OCI-LY3 (cell line): ENCODE measurements around the gene SLC51A.
"Not testable (repeated sequence)": the region's sequence is repeated elsewhere in the genome, so short reads cannot be mapped to it uniquely, and the experiment has no call there.

Experiments
- H2AFZ ChIP-seq: fragments of 200-600, 300-600 bp; shearing (Covaris generic); 2 replicates; pipeline ENCODE4 v1.6.0; 2014; ENCODE audit warnings: antibody characterized with exemption, low read depth, low read length
- H3K27ac ChIP-seq: fragments of 200-600, 300-600 bp; sonication (generic); 2 replicates; pipeline ENCODE4 v1.5.1; 2014; ENCODE audit warnings: mild to moderate bottlenecking, low read length, moderate library complexity, mixed read lengths
- H3K27me3 ChIP-seq: fragments of 200-600, 300-600 bp; sonication (generic); 2 replicates; pipeline ENCODE4 v1.6.1; 2014; ENCODE audit warnings: low read depth, low read length, mixed read lengths
- H3K36me3 ChIP-seq: fragments of 200-600, 300-600 bp; sonication (generic); replicated peaks from 2 replicates; pipeline ENCODE3; 2014; ENCODE audit warnings: low read depth, low read length, mixed read lengths
- H3K4me1 ChIP-seq: fragments of 300-600, 200-600 bp; sonication (generic); 2 replicates; pipeline ENCODE4 v1.6.1; 2014; ENCODE audit warnings: low read length, mixed read lengths
- H3K4me2 ChIP-seq: fragments of 200-600, 300-600 bp; sonication (generic); 2 replicates; pipeline ENCODE4 v1.6.1; 2014; ENCODE audit warnings: low read length, mixed read lengths
- H3K4me3 ChIP-seq: fragments of 300-600, 200-600 bp; sonication (generic); 2 replicates; pipeline ENCODE4 v1.5.1; 2014; ENCODE audit warnings: antibody characterized with exemption, mild to moderate bottlenecking, low read length, moderate library complexity
- H3K79me2 ChIP-seq: fragments of 300-600, 200-600 bp; shearing (Covaris generic); 2 replicates; pipeline ENCODE4 v1.6.1; 2014; ENCODE audit warnings: mild to moderate bottlenecking, low read length, mixed read lengths
- H3K9ac ChIP-seq: fragments of 300-600, 200-600 bp; shearing (Covaris generic); 2 replicates; pipeline ENCODE4 v1.6.0; 2014; ENCODE audit warnings: mild to moderate bottlenecking, low read length, moderate library complexity
- H3K9me3 ChIP-seq: fragments of 200-600, 300-600 bp; shearing (Covaris generic); 2 replicates; pipeline ENCODE4 v1.6.1; 2014; ENCODE audit warnings: low read length, mixed read lengths; ENCODE audit not compliant: insufficient read depth
- H4K20me1 ChIP-seq: fragments of 200-600, 300-600 bp; sonication (generic); 2 replicates; pipeline ENCODE4 v1.6.1; 2016; ENCODE audit warnings: low read length, mixed read lengths; ENCODE audit not compliant: insufficient read depth
- EZH2phosphoT487 ChIP-seq: fragments of 200-600 bp; shearing (Covaris generic); IDR thresholded peaks from 2 replicates; pipeline ENCODE4 v1.6.1; 2018; ENCODE audit warnings: antibody characterized with exemption, mixed run types, low read depth
- TF ChIP-seq, protein P1 (sequence below): fragments of 200-600, 300-600 bp; sonication (generic); IDR thresholded peaks from 2 replicates; pipeline ENCODE4 v1.5.1; 2014; ENCODE audit warnings: antibody characterized with exemption, low read length, low read depth

The SLC51A gene

DNA sequence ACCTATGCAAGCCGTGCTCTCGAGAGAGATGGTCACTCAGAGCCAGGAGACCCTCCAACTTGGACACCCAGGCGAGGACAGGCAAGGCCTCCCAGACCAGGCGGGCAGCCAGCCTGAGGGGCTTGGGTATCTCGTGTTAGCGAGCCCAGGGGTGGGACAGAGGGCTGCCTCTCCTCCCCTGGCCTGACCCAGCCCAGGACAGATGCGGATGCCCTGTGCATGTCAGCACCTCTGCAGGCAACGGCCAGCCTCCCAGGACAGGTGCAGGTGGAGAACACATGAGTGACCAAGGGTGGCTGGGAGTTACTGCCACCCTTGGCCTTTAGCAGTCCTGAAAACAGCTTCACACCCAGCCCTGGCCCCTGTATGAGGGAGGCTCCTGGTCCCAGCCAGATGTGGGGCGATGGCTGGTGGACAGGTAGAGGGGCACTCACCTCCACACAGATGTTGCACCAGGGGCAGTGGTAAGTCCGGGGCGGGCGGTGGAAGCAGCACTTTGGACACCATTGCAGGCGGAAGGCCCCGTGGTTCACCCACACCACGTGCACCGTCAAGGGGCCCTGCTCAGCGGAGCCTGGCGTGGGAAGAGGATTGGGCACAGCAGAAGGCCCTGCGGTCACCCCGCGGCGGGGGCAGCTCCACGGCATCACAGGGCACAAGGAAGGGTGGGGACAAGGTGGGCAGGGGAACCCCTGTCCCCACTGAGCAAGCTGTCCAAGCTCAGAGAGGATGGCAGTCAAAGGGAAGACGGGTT lies 7.2 kb upstream of the SLC51A start:
- no peak overlapping the region for H3K27ac ChIP-seq
- no peaks in the 10 kb centered on the region for H4K20me1 ChIP-seq
- H3K4me1 ChIP-seq: no peaks in the 10 kb centered on the region
- no peaks in the 10 kb centered on the region for H3K9me3 ChIP-seq
- H3K4me2 ChIP-seq: no peak overlapping the region
- no peak overlapping the region for H3K4me3 ChIP-seq
- no peak overlapping the region for H3K9ac ChIP-seq
- H3K79me2 ChIP-seq: no peaks in the 10 kb centered on the region
- no peak overlapping the region for H2AFZ ChIP-seq
- H3K27me3 ChIP-seq: peaks cover 8% of the 10 kb centered on the region; the same call in 1 of the 2 replicates
- TF ChIP-seq EZH2phosphoT487: no peak
- TF ChIP-seq, protein P1, sequence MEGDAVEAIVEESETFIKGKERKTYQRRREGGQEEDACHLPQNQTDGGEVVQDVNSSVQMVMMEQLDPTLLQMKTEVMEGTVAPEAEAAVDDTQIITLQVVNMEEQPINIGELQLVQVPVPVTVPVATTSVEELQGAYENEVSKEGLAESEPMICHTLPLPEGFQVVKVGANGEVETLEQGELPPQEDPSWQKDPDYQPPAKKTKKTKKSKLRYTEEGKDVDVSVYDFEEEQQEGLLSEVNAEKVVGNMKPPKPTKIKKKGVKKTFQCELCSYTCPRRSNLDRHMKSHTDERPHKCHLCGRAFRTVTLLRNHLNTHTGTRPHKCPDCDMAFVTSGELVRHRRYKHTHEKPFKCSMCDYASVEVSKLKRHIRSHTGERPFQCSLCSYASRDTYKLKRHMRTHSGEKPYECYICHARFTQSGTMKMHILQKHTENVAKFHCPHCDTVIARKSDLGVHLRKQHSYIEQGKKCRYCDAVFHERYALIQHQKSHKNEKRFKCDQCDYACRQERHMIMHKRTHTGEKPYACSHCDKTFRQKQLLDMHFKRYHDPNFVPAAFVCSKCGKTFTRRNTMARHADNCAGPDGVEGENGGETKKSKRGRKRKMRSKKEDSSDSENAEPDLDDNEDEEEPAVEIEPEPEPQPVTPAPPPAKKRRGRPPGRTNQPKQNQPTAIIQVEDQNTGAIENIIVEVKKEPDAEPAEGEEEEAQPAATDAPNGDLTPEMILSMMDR: no peak
- H3K36me3 ChIP-seq: no peaks in the 10 kb centered on the region

DNA sequence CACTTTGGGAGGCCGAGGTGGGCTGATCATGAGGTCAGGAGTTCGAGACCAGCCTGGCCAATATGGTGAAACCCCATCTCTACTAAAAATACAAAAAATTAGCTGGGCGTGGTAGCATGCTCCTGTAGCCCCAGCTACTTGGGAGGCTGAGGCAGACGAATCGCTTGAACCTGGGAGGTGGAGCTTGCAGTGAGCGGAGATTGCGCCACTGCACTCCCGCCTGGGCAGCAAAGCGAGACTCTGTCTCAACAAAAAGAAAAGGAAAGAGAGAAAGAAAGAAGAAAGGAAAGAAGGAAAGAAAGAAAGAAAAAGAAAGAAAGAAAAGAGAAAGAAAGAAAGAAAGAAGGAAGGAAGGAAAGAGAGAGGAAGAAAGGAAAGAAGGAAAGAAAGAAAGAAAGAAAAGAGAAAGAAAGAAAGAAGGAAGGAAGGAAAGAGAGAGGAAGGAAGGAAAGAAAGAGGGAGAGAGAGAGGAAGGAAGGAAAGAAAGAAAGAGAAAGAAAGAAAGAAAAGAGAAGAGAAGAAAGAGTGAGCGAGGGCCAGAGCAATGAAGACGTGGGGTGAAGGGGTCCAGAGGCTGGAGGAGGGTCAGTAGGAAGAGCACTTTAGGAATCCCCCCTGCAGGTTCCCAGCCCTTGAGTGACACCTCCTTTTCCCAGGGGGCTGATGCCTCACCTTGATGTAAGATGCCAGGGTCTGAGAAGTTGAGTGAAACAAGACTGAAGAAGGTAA lies 6.2 kb upstream of the SLC51A start:
- H3K27me3 ChIP-seq, H3K9me3 ChIP-seq, H3K36me3 ChIP-seq, H3K4me1 ChIP-seq, H3K9ac ChIP-seq, H3K79me2 ChIP-seq, H2AFZ ChIP-seq, H3K4me2 ChIP-seq, H3K4me3 ChIP-seq, H4K20me1 ChIP-seq, H3K27ac ChIP-seq: not testable (repeated sequence)

DNA sequence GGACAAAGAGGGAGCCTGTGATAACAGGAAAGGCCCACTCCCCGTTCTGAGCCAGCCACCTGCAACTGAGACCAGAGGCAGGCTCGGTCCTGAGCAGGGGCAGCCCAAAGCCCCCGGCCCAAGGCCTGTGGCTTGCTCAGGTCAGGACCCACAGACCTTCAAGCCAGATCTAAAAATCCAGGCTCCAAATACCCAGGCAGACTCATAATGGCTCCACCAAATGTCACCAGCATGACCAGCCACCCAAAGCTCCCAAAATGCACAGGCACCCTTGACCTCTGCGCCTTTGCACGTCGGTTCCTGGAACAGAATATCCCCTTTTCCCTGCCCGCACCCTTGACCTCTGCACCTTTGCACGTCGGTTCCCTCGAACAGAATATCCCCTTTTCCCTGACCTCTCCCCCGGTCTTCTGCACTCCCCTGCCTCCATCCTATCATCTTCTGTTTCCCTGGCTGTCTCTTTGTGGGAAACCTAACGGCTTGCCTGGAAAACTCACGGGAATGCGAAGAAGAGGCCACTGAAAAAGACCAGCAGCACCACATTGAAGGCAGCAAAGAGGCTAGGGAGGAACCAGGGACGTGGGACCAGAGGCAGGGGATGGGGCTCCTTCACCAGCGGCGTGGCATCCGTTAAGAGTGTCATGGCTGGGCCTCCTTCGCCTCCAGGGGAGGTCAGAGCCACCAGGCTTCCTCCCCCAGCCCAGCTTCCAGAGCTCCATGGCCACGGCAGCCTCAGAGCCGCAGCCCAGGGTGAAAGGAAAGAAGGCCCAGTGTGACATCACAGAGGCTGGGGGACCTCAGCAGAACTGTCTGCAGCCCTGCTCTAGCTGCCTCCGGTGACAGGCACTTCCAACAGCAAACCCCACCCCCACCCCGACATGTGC lies 5.4 kb upstream of the SLC51A start, which contains the start of gene ZDHHC19:
Gene ZDHHC19, minus strand, starts transcription at position 728 of the 884 bp plus-strand sequence. Its CDS starts 85 bp downstream, at position 643.
- TF ChIP-seq, protein P1: no peak
- TF ChIP-seq EZH2phosphoT487: no peak
- Histone ChIP-seq H3K4me1 (no peaks in the 10 kb centered on the region), H3K9me3 (no peaks in the 10 kb centered on the region), H3K27me3 (no peaks in the 10 kb centered on the region), H3K9ac (no peak within 1 kb of the TSS), H3K27ac (no peak within 1 kb of the TSS), H3K79me2 (no peaks in the 10 kb centered on the region), H3K36me3 (no peaks in the 10 kb centered on the region), H3K4me2 (no peak within 1 kb of the TSS), H3K4me3 (no peak within 1 kb of the TSS), H2AFZ (no peak within 1 kb of the TSS), H4K20me1 (no peaks in the 10 kb centered on the region)

DNA sequence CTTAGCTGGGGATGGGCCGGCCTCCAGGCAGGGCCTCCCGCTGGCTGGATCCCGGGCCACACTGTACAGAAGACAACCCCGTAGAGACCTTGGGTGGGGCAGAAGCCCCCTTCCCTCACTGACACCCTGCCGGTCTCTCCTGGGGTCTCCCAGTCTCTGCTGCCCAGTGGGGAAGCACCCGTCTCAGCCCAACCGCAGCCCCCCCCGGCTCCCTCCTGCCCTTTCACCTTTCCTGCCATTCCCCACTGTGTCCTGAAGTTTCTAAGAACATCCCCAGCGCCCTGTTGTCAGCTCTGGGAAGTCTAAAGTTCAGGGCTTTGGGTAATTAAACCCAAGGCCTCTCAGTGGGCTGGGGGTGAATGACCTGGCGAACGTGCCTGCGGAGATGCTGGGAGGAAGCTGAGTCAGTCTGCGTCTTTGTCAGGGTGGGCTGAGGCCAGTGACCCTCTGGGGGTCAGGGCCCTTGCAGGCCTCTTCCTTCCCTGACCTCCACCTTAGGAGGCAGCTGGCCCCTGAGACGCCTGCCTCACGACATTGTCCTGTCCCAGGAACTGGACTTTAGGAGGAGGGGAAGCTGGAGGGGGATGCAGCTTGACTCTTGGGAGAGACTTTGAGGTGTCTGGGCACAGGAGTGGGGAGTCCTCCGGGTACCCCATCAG lies 1.4 kb upstream of the SLC51A start:
- TF ChIP-seq EZH2phosphoT487: no peak
- TF ChIP-seq, protein P1: no peak
- H3K27ac ChIP-seq: no peak overlapping the region
- no peak overlapping the region for H2AFZ ChIP-seq
- no peaks in the 10 kb centered on the region for H3K27me3 ChIP-seq
- no peak overlapping the region for H3K4me2 ChIP-seq
- H3K9ac ChIP-seq: no peak overlapping the region
- no peaks in the 10 kb centered on the region for H4K20me1 ChIP-seq
- no peak overlapping the region for H3K4me3 ChIP-seq
- no peaks in the 10 kb centered on the region for H3K36me3 ChIP-seq
- no peaks in the 10 kb centered on the region for H3K79me2 ChIP-seq
- H3K4me1 ChIP-seq: peaks cover 8% of the 10 kb centered on the region; the same call in 1 of the 2 replicates
- no peaks in the 10 kb centered on the region for H3K9me3 ChIP-seq
